Cerebellar nuclear complex (tissue), 1 donor: ENCODE data around the gene P4HTM.

Experiments used
- DNase-seq, 2 experiments: peaks; one replicate each; lab custom pipeline; 2025; lab: John Stamatoyannopoulos, UW

The P4HTM gene

GRCh38 chr3:48989796-48990635, at the start of gene P4HTM:
TSS of gene P4HTM (plus strand) at chr3:48990241. CDS start at chr3:48990257, 16 bp downstream.
- DNase-seq: peak; percentile 0 to 72

- no peak for DNase-seq
Observed at GRCh38 chr3:48945432-48945831, 44.6 kb upstream of the P4HTM start.

GRCh38 chr3:48945891-48946549, 44.0 kb upstream of the P4HTM start:
- DNase-seq: no peak

- DNase-seq: no peak
Observed at GRCh38 chr3:48949376-48949717, 40.7 kb upstream of the P4HTM start.

- DNase-seq: no peak
Observed at GRCh38 chr3:48950051-48950450, 40.0 kb upstream of the P4HTM start.

- no peak for DNase-seq
Observed at GRCh38 chr3:48951764-48952163, 38.3 kb upstream of the P4HTM start.

GRCh38 chr3:48952510-48953118, 37.4 kb upstream of the P4HTM start:
- DNase-seq: no peak

- no peak for DNase-seq
Observed at GRCh38 chr3:48957006-48957705, 32.9 kb upstream of the P4HTM start.

- no peak for DNase-seq
Observed at GRCh38 chr3:48960841-48961413, 29.1 kb upstream of the P4HTM start.

- no peak for DNase-seq
Observed at GRCh38 chr3:48962340-48962739, 27.7 kb upstream of the P4HTM start.

- DNase-seq: no peak
Observed at GRCh38 chr3:48962939-48963338, 27.1 kb upstream of the P4HTM start.

GRCh38 chr3:48963591-48963990, 26.4 kb upstream of the P4HTM start:
- no peak for DNase-seq

GRCh38 chr3:48966367-48966766, 23.7 kb upstream of the P4HTM start:
- DNase-seq: no peak

GRCh38 chr3:48966876-48967361, 23.1 kb upstream of the P4HTM start:
- no peak for DNase-seq

- no peak for DNase-seq
Observed at GRCh38 chr3:48970586-48970985, 19.5 kb upstream of the P4HTM start.

GRCh38 chr3:48974076-48974864, 15.8 kb upstream of the P4HTM start:
- DNase-seq: no peak

- DNase-seq: no peak
Observed at GRCh38 chr3:48979451-48979850, 10.6 kb upstream of the P4HTM start.

- DNase-seq: no peak
Observed at GRCh38 chr3:48980295-48980694, 9.7 kb upstream of the P4HTM start.

- DNase-seq: no peak
Observed at GRCh38 chr3:48982016-48982415, 8.0 kb upstream of the P4HTM start.

GRCh38 chr3:48982686-48983085, 7.4 kb upstream of the P4HTM start:
- DNase-seq: no peak

- no peak for DNase-seq
Observed at GRCh38 chr3:48983096-48983495, 6.9 kb upstream of the P4HTM start.
